Measurements from ENCODE around the gene SLC6A4.

DNA sequence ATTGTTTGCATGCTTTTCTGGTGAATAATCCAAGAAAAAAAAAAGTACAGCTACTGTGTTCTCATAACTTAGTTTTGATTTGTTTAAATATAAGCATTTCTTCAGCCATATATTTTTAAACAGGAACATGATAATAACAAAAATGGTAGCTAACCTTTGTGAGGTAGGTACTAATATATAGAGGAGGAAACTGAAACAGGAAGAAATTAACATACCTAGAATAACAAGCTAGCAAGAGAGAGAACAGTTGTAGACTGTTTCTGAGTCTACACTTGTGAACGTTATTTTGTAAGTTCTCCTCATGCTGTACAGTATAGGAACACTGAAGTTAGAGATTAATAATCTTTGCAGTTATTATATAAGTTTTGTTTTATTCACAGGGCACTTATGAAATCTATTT lies 69.5 kb downstream of the SLC6A4 start:
- TF ChIP-seq, protein P1, sequence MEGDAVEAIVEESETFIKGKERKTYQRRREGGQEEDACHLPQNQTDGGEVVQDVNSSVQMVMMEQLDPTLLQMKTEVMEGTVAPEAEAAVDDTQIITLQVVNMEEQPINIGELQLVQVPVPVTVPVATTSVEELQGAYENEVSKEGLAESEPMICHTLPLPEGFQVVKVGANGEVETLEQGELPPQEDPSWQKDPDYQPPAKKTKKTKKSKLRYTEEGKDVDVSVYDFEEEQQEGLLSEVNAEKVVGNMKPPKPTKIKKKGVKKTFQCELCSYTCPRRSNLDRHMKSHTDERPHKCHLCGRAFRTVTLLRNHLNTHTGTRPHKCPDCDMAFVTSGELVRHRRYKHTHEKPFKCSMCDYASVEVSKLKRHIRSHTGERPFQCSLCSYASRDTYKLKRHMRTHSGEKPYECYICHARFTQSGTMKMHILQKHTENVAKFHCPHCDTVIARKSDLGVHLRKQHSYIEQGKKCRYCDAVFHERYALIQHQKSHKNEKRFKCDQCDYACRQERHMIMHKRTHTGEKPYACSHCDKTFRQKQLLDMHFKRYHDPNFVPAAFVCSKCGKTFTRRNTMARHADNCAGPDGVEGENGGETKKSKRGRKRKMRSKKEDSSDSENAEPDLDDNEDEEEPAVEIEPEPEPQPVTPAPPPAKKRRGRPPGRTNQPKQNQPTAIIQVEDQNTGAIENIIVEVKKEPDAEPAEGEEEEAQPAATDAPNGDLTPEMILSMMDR (IDR thresholded peaks at IDR 0.05) = no peak
- TF ChIP-seq POLR2A (IDR thresholded peaks at IDR 0.05) = no peak
- no peak for TF ChIP-seq POLR2AphosphoS5 (IDR thresholded peaks at IDR 0.05)
